ENCODE measurements around the gene GUCY1A2. TPM values are rescaled to one million over a fixed set of nuclear protein-coding genes. Genes with fewer than 3 reads are reported as not detected.

GUCY1A2 gene
- total and polyA plus RNA-seq, 12 donors = 1.3 to 26.3 (median 12.0) TPM

DNA sequence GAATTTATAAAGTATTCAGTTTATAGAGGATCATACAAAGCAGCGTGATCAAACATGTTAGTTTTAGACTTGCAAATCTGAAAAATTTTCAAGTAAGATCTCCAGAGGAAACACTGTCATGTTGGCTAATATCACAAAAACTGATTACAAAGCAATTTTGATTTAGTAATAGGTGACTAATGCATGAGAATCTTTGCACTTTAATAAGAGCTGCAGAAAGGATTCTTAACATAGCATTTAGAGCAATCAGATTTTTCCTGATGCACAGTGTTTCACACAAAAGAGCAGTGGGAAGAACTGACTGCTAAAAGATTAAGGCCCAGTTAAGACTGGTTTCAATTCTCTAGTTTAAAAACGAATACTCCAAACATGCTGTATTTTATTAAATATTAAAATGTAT, 321.2 kb downstream of the GUCY1A2 start:
- no peak for DNase-seq
- WGBS, 4 donors = 77 to 87% (median 84%) methylated on average over 2 of the region's 2 CpGs
- no peaks in the 10 kb centered on the region for H3K9me3 ChIP-seq (replicated peaks in 1 of 3)
- H3K27me3 ChIP-seq = no peaks in the 10 kb centered on the region
- H3K27ac ChIP-seq = no peak overlapping the region
- no peak for TF ChIP-seq POLR2A (IDR thresholded peaks at IDR 0.05)
- TF ChIP-seq, protein P1, sequence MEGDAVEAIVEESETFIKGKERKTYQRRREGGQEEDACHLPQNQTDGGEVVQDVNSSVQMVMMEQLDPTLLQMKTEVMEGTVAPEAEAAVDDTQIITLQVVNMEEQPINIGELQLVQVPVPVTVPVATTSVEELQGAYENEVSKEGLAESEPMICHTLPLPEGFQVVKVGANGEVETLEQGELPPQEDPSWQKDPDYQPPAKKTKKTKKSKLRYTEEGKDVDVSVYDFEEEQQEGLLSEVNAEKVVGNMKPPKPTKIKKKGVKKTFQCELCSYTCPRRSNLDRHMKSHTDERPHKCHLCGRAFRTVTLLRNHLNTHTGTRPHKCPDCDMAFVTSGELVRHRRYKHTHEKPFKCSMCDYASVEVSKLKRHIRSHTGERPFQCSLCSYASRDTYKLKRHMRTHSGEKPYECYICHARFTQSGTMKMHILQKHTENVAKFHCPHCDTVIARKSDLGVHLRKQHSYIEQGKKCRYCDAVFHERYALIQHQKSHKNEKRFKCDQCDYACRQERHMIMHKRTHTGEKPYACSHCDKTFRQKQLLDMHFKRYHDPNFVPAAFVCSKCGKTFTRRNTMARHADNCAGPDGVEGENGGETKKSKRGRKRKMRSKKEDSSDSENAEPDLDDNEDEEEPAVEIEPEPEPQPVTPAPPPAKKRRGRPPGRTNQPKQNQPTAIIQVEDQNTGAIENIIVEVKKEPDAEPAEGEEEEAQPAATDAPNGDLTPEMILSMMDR (IDR thresholded peaks at IDR 0.05) = no peak
- intact Hi-C loops (cut with DNase I) = no loop called here
- no peaks in the 10 kb centered on the region for H3K4me1 ChIP-seq (replicated peaks in 1 of 2)
- no peak overlapping the region for H3K4me3 ChIP-seq
- H3K36me3 ChIP-seq (replicated peaks in 1 of 2) = no peaks in the 10 kb centered on the region

DNA sequence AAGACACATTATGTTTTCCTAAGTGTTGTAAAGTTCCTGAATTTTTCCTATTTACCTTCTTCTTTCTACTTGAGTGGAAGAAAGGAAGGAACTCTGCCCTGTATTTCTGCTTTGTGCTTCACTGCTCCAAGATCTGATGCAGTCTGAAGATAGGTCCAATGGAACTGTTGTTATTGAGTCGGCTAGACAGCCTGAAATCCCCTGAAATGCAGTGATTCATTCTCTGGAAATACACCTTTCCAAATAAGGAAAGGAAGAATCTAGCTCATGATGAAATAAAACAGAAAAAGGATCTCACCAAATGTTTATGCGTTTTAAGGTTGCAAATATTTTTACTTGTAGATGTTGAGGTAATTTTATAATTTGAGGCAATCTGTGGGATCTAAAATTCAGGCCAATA, 322.8 kb downstream of the GUCY1A2 start:
- Histone ChIP-seq H3K9me3 (replicated peaks in 1 of 3) (no peaks in the 10 kb centered on the region), H3K27ac (no peak overlapping the region), H3K4me3 (no peak overlapping the region), H3K4me1 (replicated peaks in 1 of 2) (no peaks in the 10 kb centered on the region), H3K36me3 (replicated peaks in 1 of 2) (no peaks in the 10 kb centered on the region), H3K27me3 (no peaks in the 10 kb centered on the region)
- TF ChIP-seq, protein P1 (IDR thresholded peaks at IDR 0.05) = no peak
- no peak for TF ChIP-seq POLR2A (IDR thresholded peaks at IDR 0.05)
- no peak for DNase-seq
- intact Hi-C loops (cut with DNase I) = no loop called here
- WGBS, 4 donors = 75 to 84% (median 80%) methylated on average over 2 of the region's 2 CpGs

DNA sequence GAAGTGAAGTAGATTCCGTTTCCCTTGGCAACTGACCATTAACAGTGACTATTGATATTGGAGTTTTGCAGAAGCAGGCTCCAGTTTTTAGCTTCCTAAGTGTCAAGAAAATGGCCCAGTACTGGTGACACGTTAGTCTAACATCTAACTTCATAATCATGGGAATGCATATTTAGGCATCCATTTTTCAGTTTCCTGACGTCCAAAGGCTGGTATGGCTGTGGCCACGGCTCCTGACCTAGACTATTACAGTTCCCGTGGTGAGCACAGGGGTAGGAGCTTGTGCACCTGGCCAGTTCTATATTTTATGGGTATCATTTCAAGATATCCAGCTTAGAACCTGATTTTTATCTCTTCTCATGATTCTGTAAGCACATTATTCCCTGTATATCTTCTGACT, 323.8 kb downstream of the GUCY1A2 start:
- no peak for DNase-seq
- WGBS, 4 donors = 70 to 85% (median 82%) methylated on average over 5 of the region's 5 CpGs
- H3K27ac ChIP-seq = no peak overlapping the region
- H3K36me3 ChIP-seq (replicated peaks in 1 of 2) = no peaks in the 10 kb centered on the region
- no peaks in the 10 kb centered on the region for H3K4me1 ChIP-seq (replicated peaks in 1 of 2)
- no peak overlapping the region for H3K4me3 ChIP-seq
- no peaks in the 10 kb centered on the region for H3K9me3 ChIP-seq (replicated peaks in 1 of 3)
- TF ChIP-seq POLR2A (IDR thresholded peaks at IDR 0.05) = no peak
- TF ChIP-seq, protein P1 (IDR thresholded peaks at IDR 0.05) = no peak
- H3K27me3 ChIP-seq = no peaks in the 10 kb centered on the region
- intact Hi-C loops (cut with DNase I) = no loop called here

DNA sequence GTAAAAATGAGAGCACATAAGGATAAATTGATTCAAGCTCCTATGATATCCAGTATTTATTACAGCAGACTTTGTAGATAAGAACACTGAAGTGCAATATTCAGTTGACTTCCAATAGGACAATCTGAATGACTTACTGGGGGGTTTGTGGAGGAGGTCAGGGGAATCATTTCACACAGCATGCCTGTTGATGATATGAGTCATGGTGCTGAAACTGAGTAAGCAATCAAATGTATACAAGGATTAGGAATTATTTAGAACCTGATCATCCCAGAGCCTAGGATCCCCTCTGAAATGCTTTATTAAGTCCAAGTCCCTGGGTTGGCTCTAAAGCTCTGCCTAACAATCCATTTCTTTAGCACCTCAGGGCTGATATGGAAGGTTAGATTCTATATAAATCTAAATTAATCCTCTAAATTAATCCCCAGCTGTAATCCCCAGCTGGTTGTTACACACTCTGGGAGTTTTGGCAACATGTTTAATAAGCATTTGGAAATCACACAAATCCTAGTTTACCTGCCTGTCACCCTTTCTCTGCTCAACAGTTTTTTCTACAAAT, 326.4 kb downstream of the GUCY1A2 start:
- Histone ChIP-seq H3K9me3 (replicated peaks in 1 of 3) (no peaks in the 10 kb centered on the region), H3K4me1 (replicated peaks in 1 of 2) (no peaks in the 10 kb centered on the region), H3K27me3 (no peaks in the 10 kb centered on the region), H3K36me3 (replicated peaks in 1 of 2) (no peaks in the 10 kb centered on the region), H3K4me3 (no peak overlapping the region), H3K27ac (no peak overlapping the region)
- TF ChIP-seq POLR2A (IDR thresholded peaks at IDR 0.05) = no peak
- intact Hi-C loops (cut with DNase I) = no loop called here
- DNase-seq = no peak

DNA sequence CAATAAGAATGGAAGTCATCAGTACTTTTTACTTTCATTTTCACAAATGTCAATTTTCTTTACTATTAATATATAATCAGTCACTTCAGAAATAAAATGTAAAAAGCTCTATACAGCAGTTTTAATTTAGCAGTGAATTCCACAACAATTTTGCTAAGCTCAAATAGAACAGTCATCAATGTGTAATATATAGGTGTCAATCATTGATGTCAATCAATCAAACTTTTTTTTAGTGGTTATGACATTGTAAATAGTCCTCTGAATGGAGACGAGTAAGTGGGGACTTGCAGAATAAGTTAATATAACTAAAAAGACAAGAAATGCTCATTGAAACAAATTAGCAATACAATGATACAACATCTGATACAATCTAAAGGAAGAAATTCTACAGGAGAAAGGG, 327.4 kb downstream of the GUCY1A2 start:
- Histone ChIP-seq H3K4me1 (replicated peaks in 1 of 2) (no peaks in the 10 kb centered on the region), H3K36me3 (replicated peaks in 1 of 2) (no peaks in the 10 kb centered on the region), H3K27ac (no peak overlapping the region), H3K27me3 (no peaks in the 10 kb centered on the region), H3K9me3 (replicated peaks in 1 of 3) (no peaks in the 10 kb centered on the region), H3K4me3 (no peak overlapping the region)
- intact Hi-C loops (cut with DNase I) = no loop called here
- TF ChIP-seq, protein P1 (IDR thresholded peaks at IDR 0.05) = no peak
- no peak for TF ChIP-seq POLR2A (IDR thresholded peaks at IDR 0.05)
- DNase-seq = no peak
- 77 to 88% (median 87%) methylated on average over 1 of the region's 1 CpG for WGBS, 4 donors
